Body of pancreas (tissue), 4 donors: ENCODE measurements around the gene ANKRD24.

ENCODE experiments used
- POLR2A ChIP-seq, 3 donors: fragments of 450-650 bp; IDR thresholded peaks; one replicate each; pipeline ENCODE4 v1.6.1; 2016; ENCODE audit warnings: antibody characterized with exemption in 3 of 3, mild to moderate bottlenecking in 2 of 3
- TF ChIP-seq, protein P1 (sequence below), 7 experiments: fragments of 450-650 bp in 4 of 7; fragments of 200-600 bp in 3 of 7; sonication (generic) in 3 of 7; IDR thresholded peaks; one replicate each; pipeline ENCODE4 v1.5.1; 2016 to 2019; ENCODE audit warnings: antibody characterized with exemption in 7 of 7

GRCh38 chr19:4199699-4200293 lies 17.3 kb downstream of the ANKRD24 start:
- TF ChIP-seq, protein P1, sequence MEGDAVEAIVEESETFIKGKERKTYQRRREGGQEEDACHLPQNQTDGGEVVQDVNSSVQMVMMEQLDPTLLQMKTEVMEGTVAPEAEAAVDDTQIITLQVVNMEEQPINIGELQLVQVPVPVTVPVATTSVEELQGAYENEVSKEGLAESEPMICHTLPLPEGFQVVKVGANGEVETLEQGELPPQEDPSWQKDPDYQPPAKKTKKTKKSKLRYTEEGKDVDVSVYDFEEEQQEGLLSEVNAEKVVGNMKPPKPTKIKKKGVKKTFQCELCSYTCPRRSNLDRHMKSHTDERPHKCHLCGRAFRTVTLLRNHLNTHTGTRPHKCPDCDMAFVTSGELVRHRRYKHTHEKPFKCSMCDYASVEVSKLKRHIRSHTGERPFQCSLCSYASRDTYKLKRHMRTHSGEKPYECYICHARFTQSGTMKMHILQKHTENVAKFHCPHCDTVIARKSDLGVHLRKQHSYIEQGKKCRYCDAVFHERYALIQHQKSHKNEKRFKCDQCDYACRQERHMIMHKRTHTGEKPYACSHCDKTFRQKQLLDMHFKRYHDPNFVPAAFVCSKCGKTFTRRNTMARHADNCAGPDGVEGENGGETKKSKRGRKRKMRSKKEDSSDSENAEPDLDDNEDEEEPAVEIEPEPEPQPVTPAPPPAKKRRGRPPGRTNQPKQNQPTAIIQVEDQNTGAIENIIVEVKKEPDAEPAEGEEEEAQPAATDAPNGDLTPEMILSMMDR (IDR thresholded peaks at IDR 0.05): no peak
- TF ChIP-seq POLR2A (IDR thresholded peaks at IDR 0.05): no peak
